22Rv1 (cell line): ENCODE results near the gene ADM5.

Experiments
- CTCF ChIP-seq: fragments of 450-650 bp; IDR thresholded peaks from 2 replicates; pipeline ENCODE4 v1.5.1; 2017; ENCODE audit warnings: mild to moderate bottlenecking
- ZFX ChIP-seq: fragments of 450-650 bp; IDR thresholded peaks from 2 replicates; pipeline ENCODE4 v1.6.1; 2017; ENCODE audit warnings: antibody characterized with exemption, borderline replicate concordance

GRCh38 chr19:49691243-49692146 lies 2.1 kb downstream of the ADM5 start:
- no peak for TF ChIP-seq CTCF
- TF ChIP-seq ZFX = no peak
